WTC11 (cell line): ENCODE results near the gene TPGS2. TPM values are rescaled to one million over a fixed set of nuclear protein-coding genes. Genes with fewer than 3 reads are reported as not detected.

Source experiments
- ATAC-seq: fragments of 200-7000 bp; cut with Tn5 transposase; 2 replicates; pipeline ENCODE4 v1.10.0; 2021; ENCODE audit warnings: mild to moderate bottlenecking, moderate library complexity
- CTCF ChIA-PET: fragments of 300-600 bp; sonication (Branson Sonifier 250); formaldehyde crosslinking; loops from one replicate; lab custom pipeline; 2021; ENCODE audit warnings: antibody characterized with exemption; lab: Charles Lee
- POLR2A ChIA-PET: fragments of 350-600 bp; sonication (Branson Sonifier 250); formaldehyde crosslinking; loops from one replicate; lab custom pipeline; 2021; ENCODE audit warnings: antibody characterized with exemption; lab: Charles Lee
- DNase-seq: peaks from one replicate; pipeline ENCODE4 v3.0.0; 2021; ENCODE audit warnings: low spot score
- H3K27ac Mint-ChIP-seq: 2 replicates; pipeline ENCODE4 v1.8.0; 2021; ENCODE audit warnings: mixed read lengths
- H3K27me3 Mint-ChIP-seq: 2 replicates; pipeline ENCODE4 v1.8.0; 2021; ENCODE audit warnings: low read depth, mild to moderate bottlenecking, moderate library complexity, mixed read lengths
- H3K36me3 Mint-ChIP-seq: 2 replicates; pipeline ENCODE4 v1.8.0; 2021; ENCODE audit warnings: mixed read lengths
- H3K4me1 Mint-ChIP-seq: 2 replicates; pipeline ENCODE4 v1.8.0; 2022; ENCODE audit warnings: mixed read lengths
- H3K4me3 Mint-ChIP-seq: 2 replicates; pipeline ENCODE4 v1.8.0; 2021; ENCODE audit warnings: mild to moderate bottlenecking, moderate library complexity, mixed read lengths
- H3K9me3 Mint-ChIP-seq: 2 replicates; pipeline ENCODE4 v1.8.0; 2021; ENCODE audit warnings: mixed read lengths
- CREM ChIP-seq: sonication (generic); formaldehyde crosslinking; IDR thresholded peaks from 2 replicates; pipeline ENCODE4 v1.8.1; 2022; ENCODE audit warnings: mild to moderate bottlenecking, missing genetic modification reagents, moderate library complexity
- ELF4 ChIP-seq: sonication (generic); formaldehyde crosslinking; IDR thresholded peaks from 2 replicates; pipeline ENCODE4 v1.8.1; 2022; ENCODE audit warnings: low read depth, mild to moderate bottlenecking, moderate library complexity, missing genetic modification reagents
- GRHL2 ChIP-seq: fragments of 250-450 bp; sonication (Bioruptor Pico); IDR thresholded peaks from 2 replicates; pipeline ENCODE4 v1.8.0; 2022; ENCODE audit warnings: mild to moderate bottlenecking, moderate library complexity; ENCODE audit not compliant: insufficient replicate concordance, severe bottlenecking
- KAT7 ChIP-seq: sonication (generic); formaldehyde crosslinking; IDR thresholded peaks from 2 replicates; pipeline ENCODE4 v1.8.1; 2023; ENCODE audit warnings: missing genetic modification reagents, mild to moderate bottlenecking, borderline replicate concordance
- MYBL2 ChIP-seq: sonication (generic); formaldehyde crosslinking; IDR thresholded peaks from 2 replicates; pipeline ENCODE4 v1.8.1; 2023; ENCODE audit warnings: mild to moderate bottlenecking, moderate library complexity, missing genetic modification reagents
- NFE2L1 ChIP-seq: sonication (generic); formaldehyde crosslinking; IDR thresholded peaks from 2 replicates; pipeline ENCODE4 v1.8.1; 2023; ENCODE audit warnings: missing genetic modification reagents
- OVOL2 ChIP-seq: fragments of 250-450 bp; sonication (Bioruptor Pico); IDR thresholded peaks from 2 replicates; pipeline ENCODE4 v1.9.0; 2021; ENCODE audit warnings: mild to moderate bottlenecking, borderline replicate concordance
- PRRX2 ChIP-seq: fragments of 250-450 bp; sonication (Bioruptor Pico); IDR thresholded peaks from 2 replicates; pipeline ENCODE4 v1.8.0; 2021; ENCODE audit warnings: mild to moderate bottlenecking
- RORB ChIP-seq: fragments of 250-450 bp; sonication (Bioruptor Pico); IDR thresholded peaks from 2 replicates; pipeline ENCODE4 v1.9.0; 2021; ENCODE audit warnings: mild to moderate bottlenecking
- SOX15 ChIP-seq: fragments of 250-450 bp; sonication (Bioruptor Pico); IDR thresholded peaks from 2 replicates; pipeline ENCODE4 v1.9.0; 2021; ENCODE audit warnings: mild to moderate bottlenecking
- USF2 ChIP-seq: sonication (generic); formaldehyde crosslinking; IDR thresholded peaks from 2 replicates; pipeline ENCODE4 v1.8.1; 2023; ENCODE audit warnings: mild to moderate bottlenecking, missing genetic modification reagents, moderate library complexity
- ZBTB21 ChIP-seq: sonication (generic); formaldehyde crosslinking; IDR thresholded peaks from 2 replicates; pipeline ENCODE4 v1.8.1; 2023; ENCODE audit warnings: mild to moderate bottlenecking, missing genetic modification reagents, borderline replicate concordance
- ZNF396 ChIP-seq: fragments of 250-450 bp; sonication (Bioruptor Pico); IDR thresholded peaks from 2 replicates; pipeline ENCODE4 v1.8.0; 2021; ENCODE audit warnings: mild to moderate bottlenecking, moderate library complexity, borderline replicate concordance
- total RNA-seq: library from RNA; stranded (reverse); gene quantifications from 3 replicates; pipeline ENCODE4 v1.2.3, GENCODE V29; 2021
- TF ChIP-seq, protein P1 (sequence below): sonication (generic); formaldehyde crosslinking; IDR thresholded peaks from 2 replicates; pipeline ENCODE4 v1.8.0; 2022; ENCODE audit warnings: mild to moderate bottlenecking, missing genetic modification reagents
- TF ChIP-seq, protein P2 (sequence below): sonication (generic); formaldehyde crosslinking; conservative IDR thresholded peaks from 2 replicates; pipeline ENCODE4 v1.8.1; 2022; ENCODE audit warnings: mild to moderate bottlenecking, missing genetic modification reagents
- TF ChIP-seq, protein P3 (sequence below): sonication (generic); formaldehyde crosslinking; IDR thresholded peaks from 2 replicates; pipeline ENCODE4 v1.8.1; 2023; ENCODE audit warnings: mild to moderate bottlenecking, missing genetic modification reagents
- TF ChIP-seq, protein P4 (sequence below): fragments of 250-450 bp; sonication (Bioruptor Pico); IDR thresholded peaks from 2 replicates; pipeline ENCODE4 v1.9.0; 2021; ENCODE audit warnings: mild to moderate bottlenecking
- TF ChIP-seq, protein P5 (sequence below): sonication (generic); formaldehyde crosslinking; IDR thresholded peaks from 2 replicates; pipeline ENCODE4 v1.8.0; 2023; ENCODE audit warnings: missing genetic modification reagents
- TF ChIP-seq, protein P6 (sequence below): sonication (generic); formaldehyde crosslinking; IDR thresholded peaks from 2 replicates; pipeline ENCODE4 v1.8.1; 2022; ENCODE audit warnings: low read depth, missing genetic modification reagents, borderline replicate concordance

TPGS2 gene
- total RNA-seq, 1 experiment from 2014 or later, result 96.9 TPM

GRCh38 chr18:36835927-36836326 is 7.1 kb upstream of the TPGS2 start (continued):
- TF ChIP-seq SOX15 (CRISPR knock-in tag) (no peak), ZBTB21 (CRISPR knock-in tag) (no peak), MYBL2 (no peak), NFE2L1 (CRISPR knock-in tag) (no peak)
- TF ChIP-seq, protein P1, sequence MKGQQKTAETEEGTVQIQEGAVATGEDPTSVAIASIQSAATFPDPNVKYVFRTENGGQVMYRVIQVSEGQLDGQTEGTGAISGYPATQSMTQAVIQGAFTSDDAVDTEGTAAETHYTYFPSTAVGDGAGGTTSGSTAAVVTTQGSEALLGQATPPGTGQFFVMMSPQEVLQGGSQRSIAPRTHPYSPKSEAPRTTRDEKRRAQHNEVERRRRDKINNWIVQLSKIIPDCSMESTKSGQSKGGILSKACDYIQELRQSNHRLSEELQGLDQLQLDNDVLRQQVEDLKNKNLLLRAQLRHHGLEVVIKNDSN (CRISPR knock-in tag), result no peak
- TF ChIP-seq, protein P2, sequence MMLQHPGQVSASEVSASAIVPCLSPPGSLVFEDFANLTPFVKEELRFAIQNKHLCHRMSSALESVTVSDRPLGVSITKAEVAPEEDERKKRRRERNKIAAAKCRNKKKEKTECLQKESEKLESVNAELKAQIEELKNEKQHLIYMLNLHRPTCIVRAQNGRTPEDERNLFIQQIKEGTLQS, result no peak
- TF ChIP-seq, protein P3, sequence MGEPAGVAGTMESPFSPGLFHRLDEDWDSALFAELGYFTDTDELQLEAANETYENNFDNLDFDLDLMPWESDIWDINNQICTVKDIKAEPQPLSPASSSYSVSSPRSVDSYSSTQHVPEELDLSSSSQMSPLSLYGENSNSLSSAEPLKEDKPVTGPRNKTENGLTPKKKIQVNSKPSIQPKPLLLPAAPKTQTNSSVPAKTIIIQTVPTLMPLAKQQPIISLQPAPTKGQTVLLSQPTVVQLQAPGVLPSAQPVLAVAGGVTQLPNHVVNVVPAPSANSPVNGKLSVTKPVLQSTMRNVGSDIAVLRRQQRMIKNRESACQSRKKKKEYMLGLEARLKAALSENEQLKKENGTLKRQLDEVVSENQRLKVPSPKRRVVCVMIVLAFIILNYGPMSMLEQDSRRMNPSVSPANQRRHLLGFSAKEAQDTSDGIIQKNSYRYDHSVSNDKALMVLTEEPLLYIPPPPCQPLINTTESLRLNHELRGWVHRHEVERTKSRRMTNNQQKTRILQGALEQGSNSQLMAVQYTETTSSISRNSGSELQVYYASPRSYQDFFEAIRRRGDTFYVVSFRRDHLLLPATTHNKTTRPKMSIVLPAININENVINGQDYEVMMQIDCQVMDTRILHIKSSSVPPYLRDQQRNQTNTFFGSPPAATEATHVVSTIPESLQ (CRISPR knock-in tag), result no peak
- TF ChIP-seq, all 79 proteins: peak for 0

DNA sequence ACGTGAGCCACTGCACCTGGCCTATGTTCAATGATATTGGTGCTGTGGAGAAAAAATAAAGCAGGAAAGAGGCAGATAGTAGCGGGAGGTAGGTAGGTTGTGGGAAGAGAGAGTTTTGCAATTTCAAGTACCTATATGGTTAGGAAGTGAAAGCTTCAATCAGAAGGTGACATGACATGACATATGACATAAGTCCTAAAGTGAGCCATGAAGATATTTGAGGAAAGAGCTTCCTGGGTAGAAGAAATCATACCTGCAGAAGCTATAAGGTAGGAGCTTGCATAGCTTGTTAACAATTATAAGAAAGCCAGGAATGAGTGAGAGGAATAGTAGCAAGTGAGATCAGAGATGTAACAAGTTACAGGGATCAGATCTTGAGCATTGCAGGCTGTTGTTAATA is 4.3 kb upstream of the TPGS2 start:
- Mint-ChIP-seq H3K4me1 (peaks cover 10% of the 10 kb centered on the region), H3K4me3 (no peak overlapping the region), H3K9me3 (no peaks in the 10 kb centered on the region), H3K27me3 (no peaks in the 10 kb centered on the region; the same call in 1 of the 2 replicates), H3K36me3 (peaks cover 11% of the 10 kb centered on the region; the same call in 1 of the 2 replicates), H3K27ac (no peak overlapping the region)
- POLR2A ChIA-PET, result no interaction called here
- no peak for DNase-seq
- ATAC-seq, result no peak
- TF ChIP-seq ZNF396 (CRISPR knock-in tag) (no peak), KAT7 (no peak), CREM (CRISPR knock-in tag) (no peak)
- TF ChIP-seq, all 79 proteins: peak for 0
- CTCF ChIA-PET, result interaction anchor here (1.3 kb wide), 1 partner anchor 66 kb away, joined by 4 read pairs; no protein-coding TSS in a partner anchor

DNA sequence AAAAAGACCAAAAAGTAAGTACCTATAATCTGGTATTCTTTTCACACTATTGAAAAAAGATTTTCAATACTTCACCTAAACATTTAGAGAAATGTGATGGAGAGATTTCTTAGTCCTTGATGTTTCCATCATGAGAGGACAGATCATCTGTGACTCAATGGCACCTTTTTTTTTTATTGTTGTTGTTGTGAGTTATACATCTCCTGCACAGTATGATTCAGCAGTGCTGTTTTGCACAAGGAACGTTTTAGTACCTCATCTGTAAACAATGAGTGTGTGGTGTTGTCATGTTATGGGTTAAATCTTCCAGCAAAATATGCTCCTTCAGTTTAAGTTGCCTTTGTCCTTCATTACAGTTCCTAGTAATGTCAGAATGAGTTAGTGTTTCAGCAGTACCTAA is 2.3 kb upstream of the TPGS2 start:
- POLR2A ChIA-PET, result no interaction called here
- Mint-ChIP-seq H3K27me3 (no peaks in the 10 kb centered on the region; the same call in 1 of the 2 replicates), H3K27ac (no peak overlapping the region), H3K36me3 (peaks cover 3% of the 10 kb centered on the region), H3K9me3 (no peaks in the 10 kb centered on the region), H3K4me1 (peaks cover 19% of the 10 kb centered on the region), H3K4me3 (no peak overlapping the region)
- no peak for TF ChIP-seq MYBL2
- TF ChIP-seq, protein P4, sequence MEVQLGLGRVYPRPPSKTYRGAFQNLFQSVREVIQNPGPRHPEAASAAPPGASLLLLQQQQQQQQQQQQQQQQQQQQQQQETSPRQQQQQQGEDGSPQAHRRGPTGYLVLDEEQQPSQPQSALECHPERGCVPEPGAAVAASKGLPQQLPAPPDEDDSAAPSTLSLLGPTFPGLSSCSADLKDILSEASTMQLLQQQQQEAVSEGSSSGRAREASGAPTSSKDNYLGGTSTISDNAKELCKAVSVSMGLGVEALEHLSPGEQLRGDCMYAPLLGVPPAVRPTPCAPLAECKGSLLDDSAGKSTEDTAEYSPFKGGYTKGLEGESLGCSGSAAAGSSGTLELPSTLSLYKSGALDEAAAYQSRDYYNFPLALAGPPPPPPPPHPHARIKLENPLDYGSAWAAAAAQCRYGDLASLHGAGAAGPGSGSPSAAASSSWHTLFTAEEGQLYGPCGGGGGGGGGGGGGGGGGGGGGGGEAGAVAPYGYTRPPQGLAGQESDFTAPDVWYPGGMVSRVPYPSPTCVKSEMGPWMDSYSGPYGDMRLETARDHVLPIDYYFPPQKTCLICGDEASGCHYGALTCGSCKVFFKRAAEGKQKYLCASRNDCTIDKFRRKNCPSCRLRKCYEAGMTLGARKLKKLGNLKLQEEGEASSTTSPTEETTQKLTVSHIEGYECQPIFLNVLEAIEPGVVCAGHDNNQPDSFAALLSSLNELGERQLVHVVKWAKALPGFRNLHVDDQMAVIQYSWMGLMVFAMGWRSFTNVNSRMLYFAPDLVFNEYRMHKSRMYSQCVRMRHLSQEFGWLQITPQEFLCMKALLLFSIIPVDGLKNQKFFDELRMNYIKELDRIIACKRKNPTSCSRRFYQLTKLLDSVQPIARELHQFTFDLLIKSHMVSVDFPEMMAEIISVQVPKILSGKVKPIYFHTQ, result no peak
- TF ChIP-seq, protein P5, sequence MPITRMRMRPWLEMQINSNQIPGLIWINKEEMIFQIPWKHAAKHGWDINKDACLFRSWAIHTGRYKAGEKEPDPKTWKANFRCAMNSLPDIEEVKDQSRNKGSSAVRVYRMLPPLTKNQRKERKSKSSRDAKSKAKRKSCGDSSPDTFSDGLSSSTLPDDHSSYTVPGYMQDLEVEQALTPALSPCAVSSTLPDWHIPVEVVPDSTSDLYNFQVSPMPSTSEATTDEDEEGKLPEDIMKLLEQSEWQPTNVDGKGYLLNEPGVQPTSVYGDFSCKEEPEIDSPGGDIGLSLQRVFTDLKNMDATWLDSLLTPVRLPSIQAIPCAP, result no peak
- no peak for TF ChIP-seq ELF4
- TF ChIP-seq USF2 (CRISPR knock-in tag), result no peak
- TF ChIP-seq PRRX2 (CRISPR knock-in tag), result no peak
- TF ChIP-seq OVOL2 (CRISPR knock-in tag), result no peak
- TF ChIP-seq GRHL2 (CRISPR knock-in tag), result no peak
- TF ChIP-seq KAT7, result no peak
- TF ChIP-seq, protein P6, sequence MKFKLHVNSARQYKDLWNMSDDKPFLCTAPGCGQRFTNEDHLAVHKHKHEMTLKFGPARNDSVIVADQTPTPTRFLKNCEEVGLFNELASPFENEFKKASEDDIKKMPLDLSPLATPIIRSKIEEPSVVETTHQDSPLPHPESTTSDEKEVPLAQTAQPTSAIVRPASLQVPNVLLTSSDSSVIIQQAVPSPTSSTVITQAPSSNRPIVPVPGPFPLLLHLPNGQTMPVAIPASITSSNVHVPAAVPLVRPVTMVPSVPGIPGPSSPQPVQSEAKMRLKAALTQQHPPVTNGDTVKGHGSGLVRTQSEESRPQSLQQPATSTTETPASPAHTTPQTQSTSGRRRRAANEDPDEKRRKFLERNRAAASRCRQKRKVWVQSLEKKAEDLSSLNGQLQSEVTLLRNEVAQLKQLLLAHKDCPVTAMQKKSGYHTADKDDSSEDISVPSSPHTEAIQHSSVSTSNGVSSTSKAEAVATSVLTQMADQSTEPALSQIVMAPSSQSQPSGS (CRISPR knock-in tag), result no peak
- no peak for TF ChIP-seq RORB
- CTCF ChIA-PET, result no interaction called here
- DNase-seq, result no peak
- ATAC-seq, result no peak
